GM18519 (cell line): ENCODE results near the gene TMEM95.
"Not testable (repeated sequence)": the region's sequence is repeated elsewhere in the genome, so short reads cannot be mapped to it uniquely, and the experiment has no call there.

ENCODE experiments used
- ATAC-seq: cut with Tn5 transposase; IDR thresholded peaks from one replicate; pipeline ENCODE4 v1.9.1; 2021; ENCODE audit warnings: mild to moderate bottlenecking, moderate library complexity; ENCODE audit not compliant: unreplicated experiment, low FRiP score

Gene TMEM95

GRCh38 chr17:7323731-7324437 lies 31.1 kb upstream of the TMEM95 start:
- ATAC-seq: no peak

GRCh38 chr17:7324438-7324779 lies 30.5 kb upstream of the TMEM95 start:
- no peak for ATAC-seq

- ATAC-seq: no peak
Observed at GRCh38 chr17:7325031-7325528, 29.9 kb upstream of the TMEM95 start.

GRCh38 chr17:7326186-7326585 lies 28.8 kb upstream of the TMEM95 start:
- no peak for ATAC-seq

- ATAC-seq: no peak
Observed at GRCh38 chr17:7327056-7327455, 27.9 kb upstream of the TMEM95 start.

- ATAC-seq: no peak
Observed at GRCh38 chr17:7327501-7327900, 27.5 kb upstream of the TMEM95 start.

- ATAC-seq: no peak
Observed at GRCh38 chr17:7328009-7328408, 26.9 kb upstream of the TMEM95 start.

GRCh38 chr17:7328840-7329373 lies 26.0 kb upstream of the TMEM95 start, which contains the start of gene NEURL4:
TSS of gene NEURL4 (minus strand) at chr17:7329335. CDS start at chr17:7329312, 23 bp downstream.
- ATAC-seq: peak; percentile 43

GRCh38 chr17:7329374-7329996 lies 25.5 kb upstream of the TMEM95 start:
- peak; percentile 40 for ATAC-seq

- ATAC-seq: peak; percentile 16
Observed at GRCh38 chr17:7329997-7330637, 24.8 kb upstream of the TMEM95 start.

- no peak for ATAC-seq
Observed at GRCh38 chr17:7330638-7331015, 24.3 kb upstream of the TMEM95 start.

GRCh38 chr17:7332111-7332510 lies 22.8 kb upstream of the TMEM95 start:
- no peak for ATAC-seq

- not testable (repeated sequence) for ATAC-seq
Observed at GRCh38 chr17:7332600-7333069, 22.3 kb upstream of the TMEM95 start.

- ATAC-seq: no peak
Observed at GRCh38 chr17:7334938-7335538, 19.9 kb upstream of the TMEM95 start.

- not testable (repeated sequence) for ATAC-seq
Observed at GRCh38 chr17:7335765-7336164, 19.2 kb upstream of the TMEM95 start.

- ATAC-seq: no peak
Observed at GRCh38 chr17:7336240-7337175, 18.4 kb upstream of the TMEM95 start, which contains the start of gene ACAP1. TSS of gene ACAP1 (plus strand) at chr17:7336529. CDS start at chr17:7336735, 206 bp downstream.

GRCh38 chr17:7337600-7337999 lies 17.4 kb upstream of the TMEM95 start:
- ATAC-seq: not testable (repeated sequence)

GRCh38 chr17:7340179-7340578 lies 14.8 kb upstream of the TMEM95 start:
- ATAC-seq: no peak

- no peak for ATAC-seq
Observed at GRCh38 chr17:7341842-7342241, 13.1 kb upstream of the TMEM95 start.

- no peak for ATAC-seq
Observed at GRCh38 chr17:7343250-7343649, 11.7 kb upstream of the TMEM95 start.
